ENCODE measurements around the gene NTN4. TPM values are rescaled to one million over a fixed set of nuclear protein-coding genes. Genes with fewer than 3 reads are reported as not detected.
"Not testable (repeated sequence)": the region's sequence is repeated elsewhere in the genome, so short reads cannot be mapped to it uniquely, and the experiment has no call there.

The NTN4 gene
- total RNA-seq, 1 experiment from 2014 or later = 1.4 TPM

GRCh38 chr12:95775466-95775865 is 15.1 kb downstream of the NTN4 start:
- not testable (repeated sequence) for H3K27me3 ChIP-seq (ENCODE audit: control insufficient read depth, insufficient read depth, low read length); H3K4me3 ChIP-seq (ENCODE audit: insufficient read depth, low read depth, low read length); H3K36me3 ChIP-seq (replicated peaks; ENCODE audit: control insufficient read depth, insufficient read depth, low read length); DNase-seq

DNA sequence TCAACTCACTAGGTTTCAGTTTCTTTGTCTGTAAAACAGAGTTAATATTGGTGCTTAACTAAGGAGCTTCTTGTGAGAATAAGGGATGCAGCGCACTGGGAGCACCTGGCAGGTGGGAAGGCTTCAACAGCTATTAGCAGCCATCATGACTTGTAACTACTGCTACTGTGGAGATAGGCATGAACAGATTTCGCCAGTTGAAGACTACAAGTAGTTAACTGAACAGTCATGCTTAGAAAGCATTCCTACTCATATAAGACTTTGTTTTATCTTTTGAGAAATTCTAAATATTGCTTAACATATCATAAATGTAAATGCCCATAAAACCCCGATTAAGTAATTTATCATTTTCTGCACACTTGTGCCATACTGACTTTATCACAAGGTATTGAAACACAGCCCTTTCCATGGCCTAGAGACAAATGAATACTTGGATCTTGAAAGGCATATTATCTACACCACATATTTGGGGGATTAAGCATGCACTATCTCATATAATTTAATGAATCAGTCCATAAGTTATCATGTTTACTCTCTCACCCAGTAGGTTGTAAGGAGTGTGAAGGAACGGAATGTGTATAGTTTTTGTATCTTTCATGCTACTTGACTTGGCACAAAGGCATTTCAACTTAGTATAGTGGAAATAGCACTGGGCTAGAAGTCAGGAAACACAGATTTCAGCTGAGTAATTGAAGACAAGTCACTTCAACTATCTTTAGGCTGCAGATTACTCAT is 16.1 kb downstream of the NTN4 start:
- DNase-seq = no peak
- Histone ChIP-seq H3K4me3 (ENCODE audit: insufficient read depth, low read depth, low read length) (no peak overlapping the region), H3K27me3 (ENCODE audit: control insufficient read depth, insufficient read depth, low read length) (no peaks in the 10 kb centered on the region), H3K36me3 (replicated peaks; ENCODE audit: control insufficient read depth, insufficient read depth, low read length) (no peaks in the 10 kb centered on the region)

- Histone ChIP-seq H3K4me3 (ENCODE audit: insufficient read depth, low read depth, low read length) (no peak overlapping the region), H3K36me3 (replicated peaks; ENCODE audit: control insufficient read depth, insufficient read depth, low read length) (no peaks in the 10 kb centered on the region), H3K27me3 (ENCODE audit: control insufficient read depth, insufficient read depth, low read length) (no peaks in the 10 kb centered on the region)
- DNase-seq = no peak
Measured at GRCh38 chr12:95773320-95773719, 17.2 kb downstream of the NTN4 start.

GRCh38 chr12:95767703-95768102 is 22.9 kb downstream of the NTN4 start:
- H3K4me3 ChIP-seq (ENCODE audit: insufficient read depth, low read depth, low read length) = no peak overlapping the region
- no peaks in the 10 kb centered on the region for H3K27me3 ChIP-seq (ENCODE audit: control insufficient read depth, insufficient read depth, low read length)
- H3K36me3 ChIP-seq (replicated peaks; ENCODE audit: control insufficient read depth, insufficient read depth, low read length) = no peaks in the 10 kb centered on the region
- peak; percentile 23 for DNase-seq

DNA sequence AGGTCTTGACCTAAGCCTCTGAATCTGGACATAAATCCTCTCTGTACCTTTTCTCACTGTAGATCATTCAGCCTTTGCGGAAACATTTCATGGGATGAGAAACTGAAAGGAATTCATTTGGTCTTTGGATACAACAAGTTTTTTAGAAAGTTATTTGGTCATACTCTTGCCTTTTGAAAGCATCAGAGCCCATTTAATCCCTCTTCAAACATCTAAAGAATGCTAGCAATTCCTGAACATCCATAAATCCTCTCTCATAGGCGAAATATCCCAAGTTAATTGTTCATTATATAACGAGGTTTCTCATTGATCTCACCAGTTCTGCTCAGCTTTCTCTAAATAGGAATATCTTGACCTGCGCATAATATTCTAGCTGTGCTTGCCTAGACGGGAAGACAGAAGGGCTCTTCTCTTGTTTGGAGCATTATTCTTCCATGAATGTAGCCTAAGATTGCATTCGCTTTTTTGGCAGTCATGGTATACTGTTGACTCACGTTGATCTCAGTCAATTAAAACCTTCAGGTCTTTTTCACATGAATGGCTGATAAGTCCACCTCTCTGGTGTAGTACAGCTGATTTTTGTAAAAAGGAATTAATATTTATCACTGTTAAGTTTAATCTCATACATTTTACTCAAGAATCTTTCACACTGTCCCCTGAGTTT is 24.1 kb downstream of the NTN4 start:
- no peaks in the 10 kb centered on the region for H3K27me3 ChIP-seq (ENCODE audit: control insufficient read depth, insufficient read depth, low read length)
- H3K4me3 ChIP-seq (ENCODE audit: insufficient read depth, low read depth, low read length) = no peak overlapping the region
- DNase-seq = no peak
- H3K36me3 ChIP-seq (replicated peaks; ENCODE audit: control insufficient read depth, insufficient read depth, low read length) = no peaks in the 10 kb centered on the region

GRCh38 chr12:95764848-95765247 is 25.7 kb downstream of the NTN4 start:
- no peak for DNase-seq

DNA sequence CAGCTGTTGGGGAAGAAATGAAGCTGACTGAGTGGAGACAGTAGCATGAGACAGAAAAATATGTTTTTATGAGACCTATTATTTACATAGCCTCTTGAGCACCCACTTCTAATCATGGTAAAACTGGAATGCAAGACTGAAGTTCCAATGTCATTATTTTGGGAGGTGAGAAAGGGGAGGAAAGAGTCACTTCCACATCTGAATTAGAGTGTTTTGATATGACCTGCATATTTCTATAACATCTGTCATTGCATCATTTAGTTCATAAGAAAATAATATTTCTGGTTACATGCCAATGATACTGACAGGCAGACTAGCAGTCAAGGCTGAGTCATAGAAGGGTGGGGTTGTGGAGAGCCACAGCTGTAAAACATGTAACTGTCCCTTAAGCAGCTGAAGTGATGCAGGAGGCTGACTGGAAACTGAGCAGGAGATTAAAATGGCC is 26.7 kb downstream of the NTN4 start:
- no peak for DNase-seq
- no peaks in the 10 kb centered on the region for H3K36me3 ChIP-seq (replicated peaks; ENCODE audit: control insufficient read depth, insufficient read depth, low read length)
- H3K4me3 ChIP-seq (ENCODE audit: insufficient read depth, low read depth, low read length) = no peak overlapping the region
- H3K27me3 ChIP-seq (ENCODE audit: control insufficient read depth, insufficient read depth, low read length) = no peaks in the 10 kb centered on the region

More at GRCh38 chr12:95764848-95765247, 25.7 kb downstream of the NTN4 start:
- H3K36me3 ChIP-seq (replicated peaks; ENCODE audit: control insufficient read depth, insufficient read depth, low read length) = no peaks in the 10 kb centered on the region
- no peak overlapping the region for H3K4me3 ChIP-seq (ENCODE audit: insufficient read depth, low read depth, low read length)
- no peaks in the 10 kb centered on the region for H3K27me3 ChIP-seq (ENCODE audit: control insufficient read depth, insufficient read depth, low read length)

- H3K4me3 ChIP-seq (ENCODE audit: insufficient read depth, low read depth, low read length) = no peak overlapping the region
- DNase-seq = no peak
- no peaks in the 10 kb centered on the region for H3K36me3 ChIP-seq (replicated peaks; ENCODE audit: control insufficient read depth, insufficient read depth, low read length)
- no peaks in the 10 kb centered on the region for H3K27me3 ChIP-seq (ENCODE audit: control insufficient read depth, insufficient read depth, low read length)
Measured at GRCh38 chr12:95762123-95762785, 28.3 kb downstream of the NTN4 start.

GRCh38 chr12:95760371-95760770 is 30.2 kb downstream of the NTN4 start:
- no peak for DNase-seq
- Histone ChIP-seq H3K4me3 (ENCODE audit: insufficient read depth, low read depth, low read length) (no peak overlapping the region), H3K27me3 (ENCODE audit: control insufficient read depth, insufficient read depth, low read length) (no peaks in the 10 kb centered on the region), H3K36me3 (replicated peaks; ENCODE audit: control insufficient read depth, insufficient read depth, low read length) (no peaks in the 10 kb centered on the region)

DNA sequence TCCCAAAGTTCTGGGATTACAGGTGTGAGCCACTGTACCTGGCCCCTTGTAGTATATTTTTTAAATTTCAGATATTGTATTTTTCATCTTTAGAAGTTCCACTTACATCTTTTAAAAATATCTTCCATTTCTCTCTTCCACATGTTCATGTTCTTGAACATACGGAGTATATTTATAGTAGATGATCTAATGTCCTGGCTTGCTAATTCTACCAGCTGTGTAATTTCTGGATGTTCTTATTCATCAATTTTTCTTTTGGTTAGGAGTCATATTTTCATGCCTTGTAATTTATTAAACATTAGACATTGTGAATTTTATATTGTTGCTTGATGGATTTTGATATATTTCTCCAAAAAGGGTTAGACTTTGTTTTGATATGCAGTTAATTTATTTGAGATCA is 30.8 kb downstream of the NTN4 start:
- Histone ChIP-seq H3K36me3 (replicated peaks; ENCODE audit: control insufficient read depth, insufficient read depth, low read length) (no peaks in the 10 kb centered on the region), H3K27me3 (ENCODE audit: control insufficient read depth, insufficient read depth, low read length) (no peaks in the 10 kb centered on the region), H3K4me3 (ENCODE audit: insufficient read depth, low read depth, low read length) (no peak overlapping the region)
- DNase-seq = no peak

DNA sequence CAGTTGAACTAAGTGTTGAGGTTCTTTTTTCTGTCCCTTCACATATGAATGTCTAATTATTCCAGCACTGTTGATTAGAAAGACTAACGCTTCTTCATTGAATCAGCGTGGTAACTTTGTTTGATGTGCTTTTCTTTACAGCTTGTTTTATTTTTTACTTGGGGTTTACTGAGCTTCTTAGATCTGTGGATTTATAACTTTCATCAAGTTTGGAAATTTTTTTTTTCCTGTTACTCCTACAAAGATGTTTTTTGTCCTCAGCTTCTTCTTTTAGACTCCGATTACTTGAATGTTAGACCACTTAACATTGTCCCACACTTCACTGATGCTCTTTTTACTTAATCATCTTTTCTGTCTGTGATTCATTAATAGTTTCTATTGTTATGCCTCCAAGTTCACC is 31.5 kb downstream of the NTN4 start:
- H3K4me3 ChIP-seq (ENCODE audit: insufficient read depth, low read depth, low read length) = no peak overlapping the region
- no peak for DNase-seq
- H3K36me3 ChIP-seq (replicated peaks; ENCODE audit: control insufficient read depth, insufficient read depth, low read length) = no peaks in the 10 kb centered on the region
- H3K27me3 ChIP-seq (ENCODE audit: control insufficient read depth, insufficient read depth, low read length) = no peaks in the 10 kb centered on the region

DNA sequence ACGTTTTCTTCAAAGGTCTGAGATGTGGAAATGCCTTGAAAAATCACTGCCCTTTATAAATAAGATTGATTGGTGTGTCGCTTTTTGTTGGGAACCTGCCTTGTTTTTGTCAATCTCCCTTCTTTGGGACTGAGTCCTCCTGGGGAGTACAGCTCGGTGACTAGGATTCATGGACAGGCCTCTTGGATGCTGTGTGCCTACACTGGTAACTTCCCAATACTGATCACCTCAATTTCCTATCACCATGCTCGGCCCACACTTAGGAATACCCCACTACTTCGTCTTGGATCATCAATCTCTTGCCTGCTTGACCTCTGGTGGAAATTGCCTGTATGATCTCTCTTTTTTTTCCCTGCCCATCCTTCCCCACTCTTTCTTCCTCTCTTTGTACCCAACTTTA is 34.2 kb downstream of the NTN4 start:
- H3K36me3 ChIP-seq (replicated peaks; ENCODE audit: control insufficient read depth, insufficient read depth, low read length) = no peaks in the 10 kb centered on the region
- DNase-seq = no peak
- H3K27me3 ChIP-seq (ENCODE audit: control insufficient read depth, insufficient read depth, low read length) = no peaks in the 10 kb centered on the region
- H3K4me3 ChIP-seq (ENCODE audit: insufficient read depth, low read depth, low read length) = no peak overlapping the region

DNA sequence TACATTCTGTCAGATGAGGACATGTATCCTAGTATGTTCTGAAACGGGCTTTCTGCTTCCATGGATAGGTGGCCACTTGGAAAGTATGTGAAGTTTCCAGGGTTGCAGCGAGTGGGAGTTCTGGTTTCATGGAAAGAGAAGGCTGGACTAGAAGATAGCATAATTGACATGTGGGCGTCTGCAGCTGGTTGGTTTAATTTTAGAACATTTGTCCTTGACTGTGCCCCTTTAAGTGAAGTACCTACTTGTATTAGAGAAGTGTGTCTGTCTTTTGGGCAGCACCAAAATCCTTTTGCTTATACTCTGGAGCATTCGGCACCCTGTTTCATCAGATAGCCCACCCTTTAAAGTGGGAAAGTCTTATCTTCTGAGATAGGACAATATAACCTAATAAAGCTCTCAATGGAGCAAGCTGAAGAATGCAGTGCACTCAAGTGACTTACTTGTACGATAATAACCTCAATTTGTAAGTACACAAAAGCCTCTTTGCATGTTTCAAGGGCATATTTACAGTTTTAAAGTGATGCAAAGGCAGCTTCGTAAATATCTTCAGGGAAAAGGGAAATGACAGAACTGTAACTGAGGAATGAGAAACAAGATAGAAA is 35.2 kb downstream of the NTN4 start:
- Histone ChIP-seq H3K4me3 (ENCODE audit: insufficient read depth, low read depth, low read length) (no peak overlapping the region), H3K36me3 (replicated peaks; ENCODE audit: control insufficient read depth, insufficient read depth, low read length) (no peaks in the 10 kb centered on the region), H3K27me3 (ENCODE audit: control insufficient read depth, insufficient read depth, low read length) (no peaks in the 10 kb centered on the region)
- no peak for DNase-seq

DNA sequence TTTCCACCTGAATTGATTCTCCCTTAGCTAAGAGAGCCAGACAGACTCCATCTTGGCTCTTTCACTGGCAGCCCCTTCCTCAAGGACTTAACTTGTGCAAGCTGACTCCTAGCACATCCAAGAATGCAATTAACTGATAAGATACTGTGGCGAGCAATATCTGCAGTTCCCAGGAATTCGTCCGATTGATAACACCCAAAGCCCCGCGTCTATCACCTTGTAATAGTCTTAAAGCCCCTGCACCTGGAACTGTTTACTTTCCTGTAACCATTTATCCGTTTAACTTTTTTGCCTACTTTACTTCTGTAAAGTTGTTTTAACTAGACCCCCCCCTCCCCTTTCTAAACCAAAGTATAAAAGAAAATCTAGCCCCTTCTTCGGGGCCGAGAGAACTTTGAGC is 44.5 kb downstream of the NTN4 start:
- not testable (repeated sequence) for H3K4me3 ChIP-seq (ENCODE audit: insufficient read depth, low read depth, low read length); DNase-seq

DNA sequence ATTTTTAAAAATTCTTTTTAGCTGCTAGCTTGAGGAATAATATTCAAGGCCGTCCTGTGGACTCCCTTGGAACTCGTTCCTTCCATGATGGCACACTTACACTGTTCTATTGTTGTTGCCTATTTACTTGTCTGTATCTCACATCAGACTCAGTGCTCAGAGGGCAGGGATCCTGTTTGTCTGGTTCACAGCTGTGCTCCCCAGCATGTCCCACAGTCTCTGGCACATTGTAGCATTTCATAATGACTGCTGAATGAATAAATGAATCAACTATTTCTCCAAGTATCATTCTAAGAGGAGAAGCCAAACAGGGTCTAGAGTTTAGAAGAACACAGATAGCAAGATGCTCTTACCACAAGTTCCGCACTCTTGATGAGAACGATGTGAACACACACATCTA is 48.0 kb downstream of the NTN4 start:
- Histone ChIP-seq H3K36me3 (replicated peaks; ENCODE audit: control insufficient read depth, insufficient read depth, low read length) (no peaks in the 10 kb centered on the region), H3K27me3 (ENCODE audit: control insufficient read depth, insufficient read depth, low read length) (no peaks in the 10 kb centered on the region; the same call in 1 of the 2 replicates), H3K4me3 (ENCODE audit: insufficient read depth, low read depth, low read length) (no peak overlapping the region)
- DNase-seq = no peak

More for the DNA sequence above, 44.5 kb downstream of the NTN4 start:
- not testable (repeated sequence) for H3K27me3 ChIP-seq (ENCODE audit: control insufficient read depth, insufficient read depth, low read length); H3K36me3 ChIP-seq (replicated peaks; ENCODE audit: control insufficient read depth, insufficient read depth, low read length)

Data from H7 (cell line).